ENCODE data around the gene S100A10.

S100A10 gene

DNA sequence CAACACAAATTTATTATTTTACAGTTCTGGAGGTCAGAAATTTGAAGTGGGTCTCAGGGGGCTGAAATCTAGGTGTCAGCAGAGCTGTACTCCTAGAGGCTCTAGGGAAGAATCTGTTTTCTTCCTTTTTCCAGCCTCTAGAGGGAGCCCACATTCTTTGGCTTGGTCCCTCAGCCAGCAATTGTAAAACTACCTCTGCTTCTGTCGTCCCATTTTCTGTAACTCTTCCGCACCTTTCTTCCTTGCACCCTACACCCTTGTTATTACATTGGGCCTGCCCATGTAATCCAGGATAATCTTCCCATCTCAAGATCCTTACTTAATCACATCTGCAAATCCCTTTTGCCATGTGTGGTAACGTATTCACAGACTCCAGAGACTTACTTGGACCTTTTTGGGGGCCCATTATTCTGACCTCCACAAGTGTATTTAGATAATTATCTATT lies 59.6 kb downstream of the S100A10 start:
- Histone ChIP-seq H3K36me3 (ENCODE audit: insufficient read depth, insufficient read length, low read length) (no peaks in the 10 kb centered on the region), H3K9ac (ENCODE audit: insufficient read length, low read depth) (no peak overlapping the region), H3K4me3 (ENCODE audit: insufficient read length, low read depth) (no peak overlapping the region), H3K27me3 (ENCODE audit: insufficient read depth, insufficient read length) (no peaks in the 10 kb centered on the region), H3K9me3 (ENCODE audit: insufficient read depth, low read length) (peaks cover 7% of the 10 kb centered on the region; the same call in 1 of the 2 replicates), H3K4me1 (ENCODE audit: insufficient read depth, insufficient read length) (no peaks in the 10 kb centered on the region)
- peak; percentile 63 for DNase-seq (ENCODE audit: low read depth, low spot score)
- TF ChIP-seq SUZ12 (IDR thresholded peaks at IDR 0.05; ENCODE audit: extremely low read depth, insufficient read depth, insufficient read length) (no peak), ZNF274 (IDR thresholded peaks at IDR 0.05; ENCODE audit: low read depth, low read length) (no peak), YY1 (IDR thresholded peaks at IDR 0.05; ENCODE audit: insufficient read depth, insufficient read length) (no peak)

Measured in NT2/D1 (cell line).